ENCODE results near the gene OR2M2. TPM values are rescaled to one million over a fixed set of nuclear protein-coding genes. Genes with fewer than 3 reads are reported as not detected.

Gene OR2M2, protein sequence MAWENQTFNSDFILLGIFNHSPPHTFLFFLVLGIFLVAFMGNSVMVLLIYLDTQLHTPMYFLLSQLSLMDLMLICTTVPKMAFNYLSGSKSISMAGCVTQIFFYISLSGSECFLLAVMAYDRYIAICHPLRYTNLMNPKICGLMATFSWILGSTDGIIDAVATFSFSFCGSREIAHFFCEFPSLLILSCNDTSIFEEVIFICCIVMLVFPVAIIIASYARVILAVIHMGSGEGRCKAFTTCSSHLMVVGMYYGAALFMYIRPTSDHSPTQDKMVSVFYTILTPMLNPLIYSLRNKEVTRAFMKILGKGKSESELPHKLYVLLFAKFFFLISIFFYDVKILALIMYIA
- not detected for total RNA-seq
- long read RNA-seq: 0 reads

DNA sequence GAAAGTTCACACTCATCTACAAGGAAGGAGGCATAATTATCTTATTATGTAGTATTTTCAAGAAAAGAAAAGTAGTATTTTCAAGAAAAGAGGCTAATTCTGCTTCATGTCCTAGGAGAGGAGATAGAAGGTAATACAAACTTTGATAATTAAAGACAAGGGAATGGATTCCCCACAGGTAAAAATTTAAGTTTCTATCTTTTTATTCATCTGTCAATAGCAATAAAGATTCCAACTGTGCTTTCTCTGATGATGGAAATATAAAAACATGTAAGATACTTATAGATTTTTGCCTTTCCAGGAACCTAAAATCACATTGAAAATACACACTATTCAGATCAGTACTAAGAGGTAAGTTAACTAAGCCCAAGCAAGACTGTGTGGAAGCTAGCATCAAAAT lies at the start of gene OR2M2:
Gene OR2M2, plus strand, starts transcription at position 301 of the 400 bp plus-strand sequence. CDS start 5,165 bp downstream, outside the sequence.
- no peak for ATAC-seq
- DNase-seq: no peak
- TF ChIP-seq, protein P1, sequence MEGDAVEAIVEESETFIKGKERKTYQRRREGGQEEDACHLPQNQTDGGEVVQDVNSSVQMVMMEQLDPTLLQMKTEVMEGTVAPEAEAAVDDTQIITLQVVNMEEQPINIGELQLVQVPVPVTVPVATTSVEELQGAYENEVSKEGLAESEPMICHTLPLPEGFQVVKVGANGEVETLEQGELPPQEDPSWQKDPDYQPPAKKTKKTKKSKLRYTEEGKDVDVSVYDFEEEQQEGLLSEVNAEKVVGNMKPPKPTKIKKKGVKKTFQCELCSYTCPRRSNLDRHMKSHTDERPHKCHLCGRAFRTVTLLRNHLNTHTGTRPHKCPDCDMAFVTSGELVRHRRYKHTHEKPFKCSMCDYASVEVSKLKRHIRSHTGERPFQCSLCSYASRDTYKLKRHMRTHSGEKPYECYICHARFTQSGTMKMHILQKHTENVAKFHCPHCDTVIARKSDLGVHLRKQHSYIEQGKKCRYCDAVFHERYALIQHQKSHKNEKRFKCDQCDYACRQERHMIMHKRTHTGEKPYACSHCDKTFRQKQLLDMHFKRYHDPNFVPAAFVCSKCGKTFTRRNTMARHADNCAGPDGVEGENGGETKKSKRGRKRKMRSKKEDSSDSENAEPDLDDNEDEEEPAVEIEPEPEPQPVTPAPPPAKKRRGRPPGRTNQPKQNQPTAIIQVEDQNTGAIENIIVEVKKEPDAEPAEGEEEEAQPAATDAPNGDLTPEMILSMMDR (IDR thresholded peaks at IDR 0.05): no peak
- intact Hi-C loops (cut with DNase I): no loop called here
- H3K27ac ChIP-seq: no peak within 1 kb of the TSS
- no peaks in the 10 kb centered on the region for H3K27me3 ChIP-seq
- H3K36me3 ChIP-seq: no peaks in the 10 kb centered on the region
- H3K4me1 ChIP-seq: no peaks in the 10 kb centered on the region
- no peaks in the 10 kb centered on the region for H3K9me3 ChIP-seq
- no peak within 1 kb of the TSS for H3K4me3 ChIP-seq

DNA sequence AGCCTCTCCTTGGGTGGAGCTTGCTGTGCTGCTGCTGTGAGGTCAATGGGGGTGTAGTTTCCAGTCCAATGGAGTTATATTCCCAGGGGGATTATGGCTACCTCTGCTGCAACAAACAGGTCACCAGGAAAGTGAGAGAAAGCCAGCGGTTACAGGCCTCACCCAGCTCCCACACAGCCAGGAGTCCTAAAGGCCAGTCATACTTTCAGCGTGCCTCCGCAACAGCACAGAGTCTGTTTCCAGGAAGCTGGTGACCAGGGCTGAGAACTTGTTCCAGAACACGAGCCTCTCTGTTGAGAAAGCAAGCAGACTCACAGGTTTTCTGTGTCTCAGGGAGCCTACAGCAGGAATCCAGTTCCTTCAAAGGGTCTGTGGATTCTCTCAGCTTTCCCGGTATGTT lies 47.0 kb upstream of the OR2M2 start:
- no peaks in the 10 kb centered on the region for H3K9me3 ChIP-seq
- no peaks in the 10 kb centered on the region for H3K27me3 ChIP-seq
- H3K4me1 ChIP-seq: no peaks in the 10 kb centered on the region
- intact Hi-C loops (cut with DNase I): no loop called here
- H3K36me3 ChIP-seq: no peaks in the 10 kb centered on the region
- TF ChIP-seq, protein P1 (IDR thresholded peaks at IDR 0.05): no peak
- DNase-seq: no peak
- no peak for ATAC-seq
- no peak overlapping the region for H3K4me3 ChIP-seq
- H3K27ac ChIP-seq: no peak overlapping the region

DNA sequence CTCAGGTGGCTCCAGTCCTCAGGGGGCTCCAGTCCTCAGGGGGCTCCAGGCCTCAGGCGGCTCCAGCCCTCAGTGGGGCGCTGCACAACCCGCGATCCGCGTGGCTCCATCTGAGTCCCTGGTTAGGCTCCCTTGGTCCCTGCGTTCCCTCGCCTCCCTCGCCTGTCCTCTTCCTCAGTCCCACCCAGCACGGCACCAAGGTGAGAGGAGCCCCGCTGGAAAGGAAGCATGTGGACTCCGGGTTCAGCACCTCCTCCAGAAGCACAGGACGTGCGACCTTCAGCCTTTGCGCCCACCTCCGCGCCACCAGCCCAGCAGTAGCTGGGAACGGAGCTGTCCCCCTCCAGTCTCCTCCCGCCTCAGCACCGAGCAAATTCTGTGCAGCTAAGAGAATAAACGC lies 37.8 kb upstream of the OR2M2 start:
- ATAC-seq: no peak
- H3K27ac ChIP-seq: no peak overlapping the region
- intact Hi-C loops (cut with DNase I): no loop called here

DNA sequence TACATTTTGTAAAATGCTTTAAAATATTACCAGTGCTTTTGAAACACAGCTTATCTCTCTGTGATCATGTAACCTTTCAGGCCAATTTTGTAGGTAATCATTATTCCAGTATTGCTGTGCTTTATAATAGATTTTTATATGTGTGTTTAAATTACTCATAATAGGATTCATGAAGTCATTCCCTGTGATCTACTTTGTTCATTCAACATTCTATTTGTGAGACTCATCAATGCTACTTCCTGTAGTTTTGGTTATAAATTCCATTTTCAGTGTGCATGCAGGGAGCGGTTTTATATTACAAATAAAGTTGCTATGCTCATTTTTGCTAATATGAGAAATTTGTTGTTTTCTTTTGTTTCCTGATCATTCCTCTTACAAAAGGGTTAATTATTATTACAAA lies 33.8 kb upstream of the OR2M2 start:
- Histone ChIP-seq H3K4me3 (no peak overlapping the region), H3K27me3 (no peaks in the 10 kb centered on the region), H3K36me3 (no peaks in the 10 kb centered on the region), H3K27ac (no peak overlapping the region), H3K4me1 (no peaks in the 10 kb centered on the region), H3K9me3 (no peaks in the 10 kb centered on the region)
- intact Hi-C loops (cut with DNase I): no loop called here
- TF ChIP-seq, protein P1 (IDR thresholded peaks at IDR 0.05): no peak
- no peak for ATAC-seq
- DNase-seq: no peak

More for the DNA sequence above, 37.8 kb upstream of the OR2M2 start:
- Histone ChIP-seq H3K36me3 (no peaks in the 10 kb centered on the region), H3K27me3 (no peaks in the 10 kb centered on the region), H3K9me3 (no peaks in the 10 kb centered on the region), H3K4me3 (no peak overlapping the region), H3K4me1 (no peaks in the 10 kb centered on the region)
- TF ChIP-seq, protein P1 (IDR thresholded peaks at IDR 0.05): no peak
- no peak for DNase-seq

DNA sequence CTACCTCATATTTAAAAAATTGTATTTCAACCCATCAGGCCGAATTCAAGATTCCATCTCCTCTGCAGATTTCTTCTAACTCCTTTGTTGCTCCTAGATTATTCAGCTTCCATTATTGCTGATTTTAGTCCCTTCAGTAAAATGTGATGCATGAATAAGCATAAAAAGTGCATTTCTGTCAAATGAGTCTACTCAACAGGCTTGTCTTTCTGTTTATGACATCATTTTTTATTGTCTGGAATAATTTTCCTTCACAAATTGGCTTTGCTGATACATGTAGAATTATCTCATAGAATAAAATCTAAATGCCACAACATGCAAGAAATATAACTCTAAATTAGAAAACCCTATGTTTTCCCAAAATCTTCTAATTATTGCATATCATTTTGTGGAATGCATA lies 31.3 kb upstream of the OR2M2 start:
- ATAC-seq (no peak), DNase-seq (no peak)
- Histone ChIP-seq H3K4me3 (no peak overlapping the region), H3K4me1 (no peaks in the 10 kb centered on the region), H3K27me3 (no peaks in the 10 kb centered on the region), H3K9me3 (no peaks in the 10 kb centered on the region), H3K27ac (no peak overlapping the region), H3K36me3 (no peaks in the 10 kb centered on the region)
- intact Hi-C loops (cut with DNase I): no loop called here
- TF ChIP-seq, protein P1 (IDR thresholded peaks at IDR 0.05): no peak

Measured in upper lobe of right lung (tissue), 1 donor.